Measurements from ENCODE around the gene PIN4. TPM values are rescaled to one million over a fixed set of nuclear protein-coding genes. Genes with fewer than 3 reads are reported as not detected.

The PIN4 gene
- total and polyA plus RNA-seq, 2 experiments from 2014 or later = 3.5 to 80.6 TPM

- H3F3A ChIP-seq (replicated peaks; ENCODE audit: low read depth) = no peaks in the 10 kb centered on the region
- Mint-ChIP-seq H3K27me3 (ENCODE audit: insufficient read depth, low read depth, poor library complexity) (no peaks in the 10 kb centered on the region), H3K36me3 (ENCODE audit: low read depth) (peaks cover 7% of the 10 kb centered on the region), H3K27ac (no peak overlapping the region), H3K9me3 (peaks cover 24% of the 10 kb centered on the region), H3K4me3 (no peak overlapping the region), H3K4me1 (no peaks in the 10 kb centered on the region)
- TF ChIP-seq CREB1 (CRISPR knock-in tag; IDR thresholded peaks at IDR 0.05; ENCODE audit: low read depth) (no peak), CTCF (conservative IDR thresholded peaks at IDR 0.05; ENCODE audit: low read depth in 2 of 2) (no peak), ETS1 (IDR thresholded peaks at IDR 0.05) (no peak), NANOG (IDR thresholded peaks at IDR 0.05; ENCODE audit: borderline replicate concordance) (no peak), JUNB (IDR thresholded peaks at IDR 0.05; ENCODE audit: unreplicated experiment) (no peak), STAT1 (IDR thresholded peaks at IDR 0.05; ENCODE audit: unreplicated experiment) (no peak), REST (IDR thresholded peaks at IDR 0.05; ENCODE audit: unreplicated experiment) (no peak), EZH2 (IDR thresholded peaks at IDR 0.05; ENCODE audit: low read depth, unreplicated experiment) (no peak), ZNF331 (CRISPR knock-in tag; IDR thresholded peaks at IDR 0.05; ENCODE audit: low read depth) (no peak), ZNF114 (CRISPR knock-in tag; IDR thresholded peaks at IDR 0.05) (no peak), ZNF462 (CRISPR knock-in tag; IDR thresholded peaks at IDR 0.05) (no peak), EZH2phosphoT487 (IDR thresholded peaks at IDR 0.05; ENCODE audit: unreplicated experiment) (no peak), POLR2AphosphoS5 (IDR thresholded peaks at IDR 0.05; ENCODE audit: low read depth) (no peak)
- H3K36me3 ChIP-seq (ENCODE audit: insufficient read depth) = no peaks in the 10 kb centered on the region
- H2AFZ ChIP-seq = no peak overlapping the region
- ATAC-seq = no peak
- no peaks in the 10 kb centered on the region for H3K9me2 ChIP-seq (ENCODE audit: insufficient read depth)
- no peak overlapping the region for H3K27ac ChIP-seq (ENCODE audit: low read depth)
- H3K79me2 ChIP-seq (replicated peaks; ENCODE audit: insufficient read depth) = no peaks in the 10 kb centered on the region
- no peaks in the 10 kb centered on the region for H3K4me1 ChIP-seq (ENCODE audit: insufficient read depth)
- no peaks in the 10 kb centered on the region for H3K27me3 ChIP-seq (ENCODE audit: insufficient read depth)
- no peak for DNase-seq (ENCODE audit: low spot score)
- H3K4me3 ChIP-seq = no peak overlapping the region
- no peaks in the 10 kb centered on the region for H4K20me1 ChIP-seq (replicated peaks; ENCODE audit: insufficient read depth)
- H3K4me2 ChIP-seq = no peak overlapping the region
Observed at GRCh38 chrX:72159769-72160168, 21.8 kb upstream of the PIN4 start.

Measured in GM23338 (cell line).